HepG2 (cell line): ENCODE measurements around the gene C20orf96. TPM values are rescaled to one million over a fixed set of nuclear protein-coding genes. Genes with fewer than 3 reads are reported as not detected.

Experiments
- DRAP1 ChIP-seq: IDR thresholded peaks from 2 replicates; pipeline ENCODE4 v1.6.1; 2016; ENCODE audit warnings: missing genetic modification reagents, missing compliant biosample characterization
- EHMT2 ChIP-seq: fragments of 200-600 bp; sonication (generic); IDR thresholded peaks from 2 replicates; pipeline ENCODE4 v1.7.0; 2017; ENCODE audit warnings: antibody characterized with exemption, low read depth, low read length, borderline replicate concordance
- ELF3 ChIP-seq: IDR thresholded peaks from 2 replicates; pipeline ENCODE4 v1.6.1; 2016; ENCODE audit warnings: missing genetic modification reagents, missing compliant biosample characterization
- ELF4 ChIP-seq: sonication (generic); formaldehyde crosslinking; IDR thresholded peaks from 2 replicates; pipeline ENCODE4 v1.5.0; 2020; ENCODE audit warnings: missing genetic modification reagents, mild to moderate bottlenecking, moderate library complexity, borderline replicate concordance
- ETV5 ChIP-seq: IDR thresholded peaks from 2 replicates; pipeline ENCODE4 v1.6.1; 2018; ENCODE audit warnings: missing biosample characterization, missing genetic modification reagents, inconsistent platforms, borderline replicate concordance
- ETV6 ChIP-seq: sonication (generic); formaldehyde crosslinking; conservative IDR thresholded peaks from 2 replicates; pipeline ENCODE4 v1.4.0; 2020; ENCODE audit warnings: missing genetic modification reagents
- HNRNPL ChIP-seq: fragments of 200-400 bp; formaldehyde crosslinking; IDR thresholded peaks from 2 replicates; pipeline ENCODE4 v1.6.1; 2017; ENCODE audit warnings: mild to moderate bottlenecking, low read depth, low read length
- KAT8 ChIP-seq: IDR thresholded peaks from 2 replicates; pipeline ENCODE4 v1.6.1; 2016; ENCODE audit warnings: missing genetic modification reagents, missing compliant biosample characterization
- KDM4B ChIP-seq: sonication (generic); formaldehyde crosslinking; IDR thresholded peaks from 2 replicates; pipeline ENCODE4 v1.4.0; 2020; ENCODE audit warnings: missing genetic modification reagents
- MAFF ChIP-seq: IDR thresholded peaks from 2 replicates; pipeline ENCODE4 v1.6.1; 2011; ENCODE audit warnings: low read depth, low read length, improper control_type of control experiment
- MTA1 ChIP-seq: sonication (generic); formaldehyde crosslinking; IDR thresholded peaks from 2 replicates; pipeline ENCODE4 v1.4.0; 2020; ENCODE audit warnings: missing genetic modification reagents, mild to moderate bottlenecking, borderline replicate concordance
- SAFB2 ChIP-seq: sonication (generic); formaldehyde crosslinking; IDR thresholded peaks from 2 replicates; pipeline ENCODE4 v1.5.1; 2020; ENCODE audit warnings: missing genetic modification reagents, low read depth, mild to moderate bottlenecking, borderline replicate concordance
- SMARCE1 ChIP-seq: fragments of 450-650 bp; IDR thresholded peaks from 2 replicates; pipeline ENCODE4 v1.6.1; 2017; ENCODE audit warnings: borderline replicate concordance
- SNRNP70 ChIP-seq: fragments of 200-400 bp; formaldehyde crosslinking; IDR thresholded peaks from 2 replicates; pipeline ENCODE4 v1.6.1; 2017; ENCODE audit warnings: mild to moderate bottlenecking, low read depth, low read length, moderate library complexity
- STAT6 ChIP-seq: sonication (generic); formaldehyde crosslinking; IDR thresholded peaks from 2 replicates; pipeline ENCODE4 v1.4.0; 2020; ENCODE audit warnings: missing genetic modification reagents, mild to moderate bottlenecking, borderline replicate concordance
- ZNF569 ChIP-seq: sonication (generic); formaldehyde crosslinking; IDR thresholded peaks from 2 replicates; pipeline ENCODE4 v1.5.0; 2020; ENCODE audit warnings: mild to moderate bottlenecking, missing genetic modification reagents, moderate library complexity, borderline replicate concordance
- ZNF609 ChIP-seq: sonication (generic); formaldehyde crosslinking; IDR thresholded peaks from 2 replicates; pipeline ENCODE4 v1.4.0; 2020; ENCODE audit warnings: mild to moderate bottlenecking, missing genetic modification reagents, borderline replicate concordance
- ZNF704 ChIP-seq: sonication (generic); formaldehyde crosslinking; IDR thresholded peaks from 2 replicates; pipeline ENCODE4 v1.8.1; 2023; ENCODE audit warnings: mild to moderate bottlenecking, inconsistent platforms, moderate library complexity, missing genetic modification reagents, borderline replicate concordance
- ZNF761 ChIP-seq: sonication (generic); formaldehyde crosslinking; conservative IDR thresholded peaks from 2 replicates; pipeline ENCODE4 v1.4.0; 2020; ENCODE audit warnings: mild to moderate bottlenecking, missing genetic modification reagents
- ZSCAN30 ChIP-seq: sonication (generic); formaldehyde crosslinking; IDR thresholded peaks from 2 replicates; pipeline ENCODE4 v1.5.0; 2020; ENCODE audit warnings: mild to moderate bottlenecking, missing genetic modification reagents
- polyA plus RNA-seq, 8 experiments: library from polyadenylated mRNA; depleted of rRNA in 3 of 8; stranded (reverse) in 7 of 8; unstranded in 1 of 8; fragments of >200 nt; fragmentation: Illumina TruSeq in 4 of 8; extraction: Trizol in 4 of 8; gene quantifications; 2 replicates each; pipeline versions ENCODE4 v1.2.1 to v1.2.3, GENCODE V29; 2011 to 2016; ENCODE audit warnings: low read depth in 4 of 8, missing spikeins in 1 of 8, mixed read lengths in 1 of 8; ENCODE audit not compliant: insufficient read depth in 1 of 8
- total RNA-seq, 5 experiments: library from RNA; depleted of rRNA; stranded (reverse); fragments of >200 nt; fragmentation: Illumina TruSeq; extraction: Trizol; gene quantifications; 2 replicates each; pipeline ENCODE4 v1.2.3, GENCODE V29; 2016; ENCODE audit warnings: low read depth in 1 of 5

The C20orf96 gene
- total and polyA plus RNA-seq, 2 of the 13 experiments (the other 11 are each of a cell fraction or from before 2014, with no cell fraction given) = 3.8 to 20.6 TPM

- TF ChIP-seq KAT8 (CRISPR knock-in tag) = peak; percentile 81
- peak; percentile 97; the same call in 1 of the 2 replicates for TF ChIP-seq ZNF569 (CRISPR knock-in tag)
- TF ChIP-seq SNRNP70 = no peak
- TF ChIP-seq ZNF761 = peak; percentile 98
- TF ChIP-seq EHMT2 = no peak
- TF ChIP-seq ELF3 (CRISPR knock-in tag) = peak; percentile 87
- TF ChIP-seq ZSCAN30 = peak; percentile 90; the same call in 1 of the 2 replicates
- TF ChIP-seq ELF4 (CRISPR knock-in tag) = peak; percentile 85; the same call in 1 of the 2 replicates
- TF ChIP-seq ZNF609 (CRISPR knock-in tag) = peak; percentile 91
- peak; percentile 71; the same call in 1 of the 2 replicates for TF ChIP-seq ZNF704 (CRISPR knock-in tag)
- no peak for TF ChIP-seq MAFF
- TF ChIP-seq ETV6 = peak; percentile 97
- TF ChIP-seq HNRNPL = peak; percentile 97
- TF ChIP-seq SMARCE1 = no peak
- TF ChIP-seq ETV5 (CRISPR knock-in tag) = peak; percentile 90
- TF ChIP-seq SAFB2 = peak; percentile 93; the same call in 1 of the 2 replicates
- TF ChIP-seq KDM4B = peak; percentile 74
- peak; percentile 72 for TF ChIP-seq STAT6 (CRISPR knock-in tag)
- TF ChIP-seq DRAP1 = no peak; the same call in 1 of the 2 replicates
- TF ChIP-seq MTA1 = peak; percentile 99
Observed at GRCh38 chr20:324177-325044, 33.9 kb upstream of the C20orf96 start (continued).
